A549 (cell line): ENCODE data around the gene CYSRT1.

Source experiments
- TF ChIP-seq, protein P1 (sequence below): fragments of 150-350 bp; IDR thresholded peaks from 2 replicates; pipeline ENCODE4 v1.6.1; 2014; ENCODE audit warnings: low read depth, mild to moderate bottlenecking, low read length
- TF ChIP-seq, protein P2 (sequence below): fragments of >200 bp; sonication (Bioruptor Twin); formaldehyde crosslinking; IDR thresholded peaks from 3 replicates; pipeline ENCODE4 v1.5.1; 2016

DNA sequence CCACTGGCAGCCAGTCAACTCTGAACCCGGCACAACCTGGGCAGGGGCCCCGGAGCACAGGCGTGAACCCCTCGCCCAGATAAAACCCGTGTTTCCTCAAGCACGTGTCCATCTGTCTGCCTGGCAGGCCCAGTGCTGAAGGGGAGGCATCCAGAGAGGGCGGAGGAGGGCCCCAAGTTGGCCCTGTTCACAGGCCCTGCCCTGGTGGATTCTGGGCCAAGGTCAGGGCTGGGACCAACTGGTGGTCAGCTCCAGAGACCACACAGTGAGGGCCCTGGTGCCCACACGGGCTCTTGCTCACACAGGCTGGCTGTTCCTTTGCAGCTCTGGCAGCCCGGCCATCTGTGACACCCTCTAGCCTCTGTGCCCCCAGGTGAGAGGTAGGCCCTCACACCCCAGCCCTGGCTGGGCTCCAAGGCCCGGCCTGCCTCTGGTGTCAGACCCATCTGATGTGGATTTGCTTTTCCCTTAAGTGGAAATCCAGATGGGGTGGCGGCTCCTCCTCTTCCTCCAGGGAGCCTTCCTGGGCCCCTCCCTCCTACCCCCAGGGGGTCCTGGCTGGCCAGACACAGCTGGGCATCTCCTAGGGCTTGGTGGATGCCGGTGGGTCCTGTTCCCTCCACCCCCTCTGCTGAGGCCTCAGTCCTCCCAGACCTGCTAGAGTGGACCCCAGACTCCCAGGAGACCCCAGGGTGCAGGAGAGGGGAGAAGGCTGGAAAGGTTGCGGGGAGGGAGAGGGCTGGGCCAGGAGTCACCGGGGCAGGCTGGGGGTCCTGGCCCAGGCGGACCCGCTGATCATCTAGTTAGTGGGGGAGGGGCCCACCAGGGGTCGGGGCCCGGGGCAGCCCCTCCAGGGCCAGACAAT lies 25.6 kb downstream of the CYSRT1 start:
- TF ChIP-seq, protein P1, sequence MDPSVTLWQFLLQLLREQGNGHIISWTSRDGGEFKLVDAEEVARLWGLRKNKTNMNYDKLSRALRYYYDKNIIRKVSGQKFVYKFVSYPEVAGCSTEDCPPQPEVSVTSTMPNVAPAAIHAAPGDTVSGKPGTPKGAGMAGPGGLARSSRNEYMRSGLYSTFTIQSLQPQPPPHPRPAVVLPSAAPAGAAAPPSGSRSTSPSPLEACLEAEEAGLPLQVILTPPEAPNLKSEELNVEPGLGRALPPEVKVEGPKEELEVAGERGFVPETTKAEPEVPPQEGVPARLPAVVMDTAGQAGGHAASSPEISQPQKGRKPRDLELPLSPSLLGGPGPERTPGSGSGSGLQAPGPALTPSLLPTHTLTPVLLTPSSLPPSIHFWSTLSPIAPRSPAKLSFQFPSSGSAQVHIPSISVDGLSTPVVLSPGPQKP = no peak
- TF ChIP-seq, protein P2, sequence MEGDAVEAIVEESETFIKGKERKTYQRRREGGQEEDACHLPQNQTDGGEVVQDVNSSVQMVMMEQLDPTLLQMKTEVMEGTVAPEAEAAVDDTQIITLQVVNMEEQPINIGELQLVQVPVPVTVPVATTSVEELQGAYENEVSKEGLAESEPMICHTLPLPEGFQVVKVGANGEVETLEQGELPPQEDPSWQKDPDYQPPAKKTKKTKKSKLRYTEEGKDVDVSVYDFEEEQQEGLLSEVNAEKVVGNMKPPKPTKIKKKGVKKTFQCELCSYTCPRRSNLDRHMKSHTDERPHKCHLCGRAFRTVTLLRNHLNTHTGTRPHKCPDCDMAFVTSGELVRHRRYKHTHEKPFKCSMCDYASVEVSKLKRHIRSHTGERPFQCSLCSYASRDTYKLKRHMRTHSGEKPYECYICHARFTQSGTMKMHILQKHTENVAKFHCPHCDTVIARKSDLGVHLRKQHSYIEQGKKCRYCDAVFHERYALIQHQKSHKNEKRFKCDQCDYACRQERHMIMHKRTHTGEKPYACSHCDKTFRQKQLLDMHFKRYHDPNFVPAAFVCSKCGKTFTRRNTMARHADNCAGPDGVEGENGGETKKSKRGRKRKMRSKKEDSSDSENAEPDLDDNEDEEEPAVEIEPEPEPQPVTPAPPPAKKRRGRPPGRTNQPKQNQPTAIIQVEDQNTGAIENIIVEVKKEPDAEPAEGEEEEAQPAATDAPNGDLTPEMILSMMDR = no peak
